Right lobe of liver (tissue), 6 donors: ENCODE measurements around the gene POLE. TPM values are rescaled to one million over a fixed set of nuclear protein-coding genes. Genes with fewer than 3 reads are reported as not detected.

Source experiments
- ATAC-seq, 4 donors: fragments of 200-7000 bp; cut with Tn5 transposase; one replicate each; pipeline ENCODE4 v1.9.1; 2020; ENCODE audit warnings: mild to moderate bottlenecking in 4 of 4, moderate library complexity in 4 of 4
- DNase-seq, 3 donors: peaks; one replicate each; pipeline ENCODE4 v3.0.0-alpha.2; 2020
- H3K27ac ChIP-seq, 3 donors: fragments of 200-600 bp; one replicate each; pipeline ENCODE4 v1.8.0; 2022
- H3K27me3 ChIP-seq, 2 donors: fragments of 200-600 bp; one replicate each; pipeline ENCODE4 v1.8.0; 2022
- H3K36me3 ChIP-seq, 4 donors: fragments of 200-600 bp; sonication (generic) in 1 of 4; one replicate each; pipeline versions ENCODE4 v1.5.1 to v1.8.0; 2017 to 2022; ENCODE audit warnings: control low read depth in 1 of 4
- H3K4me1 ChIP-seq, 4 donors: fragments of 200-600 bp; sonication (generic) in 1 of 4; one replicate each; pipeline versions ENCODE4 v1.5.1 to v1.8.0; 2017 to 2022; ENCODE audit warnings: control low read depth in 1 of 4
- H3K4me3 ChIP-seq, 3 donors: fragments of 200-600 bp; one replicate each; pipeline ENCODE4 v1.8.0; 2022
- H3K9me3 ChIP-seq, 4 donors: fragments of 200-600 bp; sonication (generic) in 1 of 4; one replicate each; pipeline versions ENCODE4 v1.5.1 to v1.8.0; 2017 to 2022; ENCODE audit warnings: control low read depth in 1 of 4
- POLR2A ChIP-seq: fragments of 450-650 bp; IDR thresholded peaks from one replicate; pipeline ENCODE4 v1.6.1; 2017; ENCODE audit warnings: antibody characterized with exemption, mild to moderate bottlenecking
- WGBS: methylation state at CpG from one replicate; pipeline ENCODE4 v1.1.6; 2018; ENCODE audit warnings: low coverage, low lambda C conversion rate; ENCODE audit not compliant: insufficient coverage; ENCODE audit errors: missing lambda C conversion rate; 5-methylcytosine and 5-hydroxymethylcytosine counted together
- intact Hi-C, 2 donors: fragments of 100-400 bp; cut with DNase I; formaldehyde crosslinking; loops; one replicate each; pipeline versions ENCODE4 v1.11.2 to v1.14.1; 2022
- total RNA-seq, 6 experiments: library from RNA; depleted of rRNA in 2 of 6; stranded (reverse); fragments of >200 nt in 2 of 6; fragmentation: NEBNext Ultra II Directional in 3 of 6; extraction: Animal tissue kit (Norgen Biotek cat#: 25700) in 3 of 6; gene quantifications; one replicate each; pipeline versions ENCODE4 v1.1.0 to v1.2.4, GENCODE V29; 2016 to 2023
- TF ChIP-seq, protein P1 (sequence below), 4 donors: fragments of 200-600 bp in 3 of 4; fragments of 450-650 bp in 1 of 4; IDR thresholded peaks; one replicate each; pipeline versions ENCODE4 v1.5.1 to v1.8.0; 2016 to 2022; ENCODE audit warnings: antibody characterized with exemption in 4 of 4, mild to moderate bottlenecking in 2 of 4
- donor health status: DM: no; HTN: yes; CAD: no.
- donor health status: DM: no; HTN: no; CAD: no.
- donor health status: DM: no; HTN: no; CAD: no.
- donor health status: DM: no; HTN: yes; CAD: no.
- donor health status: DM: no; HTN: yes; CAD: no.

Gene POLE
- total RNA-seq, 6 experiments from 2014 or later, result 13.6 to 34.0 (median 22.7) TPM

DNA sequence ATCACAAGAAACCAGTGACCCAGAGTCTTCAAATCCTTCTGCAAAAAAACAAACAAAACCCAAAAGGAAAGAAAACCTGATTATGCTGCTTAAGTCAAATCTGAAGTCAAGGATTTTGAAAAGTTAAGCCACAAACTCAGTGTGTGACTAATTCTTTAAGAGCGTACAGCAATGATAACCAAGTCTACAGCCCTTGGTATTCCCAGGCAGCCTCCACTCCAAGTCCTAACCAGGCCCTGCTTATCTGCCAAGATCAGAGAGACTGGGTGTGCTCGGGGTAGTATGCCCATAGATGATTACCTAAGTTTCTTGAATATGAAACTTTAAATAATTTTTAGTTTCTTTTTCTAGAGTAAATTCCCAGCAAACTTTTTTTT, 36.6 kb upstream of the POLE start:
- Histone ChIP-seq H3K27ac (no peak overlapping the region), H3K36me3 (peaks cover 0 to 69% (median 16%) of the 10 kb centered on the region in 4 donors), H3K4me3 (no peak overlapping the region), H3K9me3 (no peaks in the 10 kb centered on the region), H3K4me1 (no peaks in the 10 kb centered on the region), H3K27me3 (no peaks in the 10 kb centered on the region)
- ATAC-seq, result no peak
- DNase-seq, result no peak
- intact Hi-C loops, result no loop called here
- 80% methylated on average over 2 of the region's 2 CpGs for WGBS
- TF ChIP-seq, protein P1, sequence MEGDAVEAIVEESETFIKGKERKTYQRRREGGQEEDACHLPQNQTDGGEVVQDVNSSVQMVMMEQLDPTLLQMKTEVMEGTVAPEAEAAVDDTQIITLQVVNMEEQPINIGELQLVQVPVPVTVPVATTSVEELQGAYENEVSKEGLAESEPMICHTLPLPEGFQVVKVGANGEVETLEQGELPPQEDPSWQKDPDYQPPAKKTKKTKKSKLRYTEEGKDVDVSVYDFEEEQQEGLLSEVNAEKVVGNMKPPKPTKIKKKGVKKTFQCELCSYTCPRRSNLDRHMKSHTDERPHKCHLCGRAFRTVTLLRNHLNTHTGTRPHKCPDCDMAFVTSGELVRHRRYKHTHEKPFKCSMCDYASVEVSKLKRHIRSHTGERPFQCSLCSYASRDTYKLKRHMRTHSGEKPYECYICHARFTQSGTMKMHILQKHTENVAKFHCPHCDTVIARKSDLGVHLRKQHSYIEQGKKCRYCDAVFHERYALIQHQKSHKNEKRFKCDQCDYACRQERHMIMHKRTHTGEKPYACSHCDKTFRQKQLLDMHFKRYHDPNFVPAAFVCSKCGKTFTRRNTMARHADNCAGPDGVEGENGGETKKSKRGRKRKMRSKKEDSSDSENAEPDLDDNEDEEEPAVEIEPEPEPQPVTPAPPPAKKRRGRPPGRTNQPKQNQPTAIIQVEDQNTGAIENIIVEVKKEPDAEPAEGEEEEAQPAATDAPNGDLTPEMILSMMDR (IDR thresholded peaks at IDR 0.05), result no peak
- TF ChIP-seq POLR2A, result no peak

- H3K4me1 ChIP-seq, result no peaks in the 10 kb centered on the region
- 90% methylated on average over 13 of the region's 30 CpGs for WGBS
- H3K27me3 ChIP-seq, result no peaks in the 10 kb centered on the region
- no peaks in the 10 kb centered on the region for H3K9me3 ChIP-seq
- TF ChIP-seq POLR2A, result no peak
- TF ChIP-seq, protein P1 (IDR thresholded peaks at IDR 0.05), result no peak
- no peak overlapping the region for H3K4me3 ChIP-seq
- no peak overlapping the region for H3K27ac ChIP-seq
- no peak for ATAC-seq
- intact Hi-C loops, result no loop called here
- no peak for DNase-seq
- peaks cover 0 to 68% (median 16%) of the 10 kb centered on the region in 4 donors for H3K36me3 ChIP-seq
Measured at GRCh38 chr12:132723015-132723763, 36.0 kb upstream of the POLE start.

- DNase-seq (no peak), ATAC-seq (no peak)
- Histone ChIP-seq H3K4me3 (no peak overlapping the region), H3K4me1 (no peaks in the 10 kb centered on the region), H3K9me3 (no peaks in the 10 kb centered on the region), H3K36me3 (peaks cover 0 to 62% (median 9%) of the 10 kb centered on the region in 4 donors), H3K27ac (no peak overlapping the region), H3K27me3 (no peaks in the 10 kb centered on the region)
- intact Hi-C loops, result no loop called here
- no peak for TF ChIP-seq POLR2A
- TF ChIP-seq, protein P1 (IDR thresholded peaks at IDR 0.05), result no peak
- 94% methylated on average over 11 of the region's 25 CpGs for WGBS
Measured at GRCh38 chr12:132720606-132721345, 33.6 kb upstream of the POLE start.

DNA sequence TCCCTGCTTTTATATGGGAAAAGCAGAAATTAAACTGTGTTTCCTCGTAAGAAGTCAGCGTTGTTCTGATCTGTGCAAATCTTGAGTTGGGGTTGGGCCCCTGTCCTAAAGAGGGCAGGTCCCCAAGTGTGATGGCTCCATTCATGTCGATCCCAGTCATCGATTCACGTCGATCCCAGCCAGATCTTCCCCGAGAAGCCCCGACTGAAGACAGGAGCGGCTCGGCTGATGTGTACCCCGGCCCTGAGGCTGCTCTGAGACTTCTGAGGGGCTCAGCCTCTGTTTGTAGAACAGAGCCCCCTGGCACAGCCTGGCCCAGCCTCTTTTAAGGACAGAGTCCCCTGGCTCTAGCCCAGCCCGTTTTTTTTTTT, 32.8 kb upstream of the POLE start:
- Histone ChIP-seq H3K4me1 (peaks cover 0 to 4% (median 0%) of the 10 kb centered on the region in 4 donors), H3K27me3 (no peaks in the 10 kb centered on the region), H3K27ac (no peak overlapping the region), H3K9me3 (no peaks in the 10 kb centered on the region), H3K4me3 (no peak overlapping the region), H3K36me3 (peaks cover 0 to 57% (median 9%) of the 10 kb centered on the region in 4 donors)
- ATAC-seq, result no peak
- TF ChIP-seq, protein P1 (IDR thresholded peaks at IDR 0.05), result no peak
- no peak for TF ChIP-seq POLR2A
- intact Hi-C loops, result no loop called here
- DNase-seq, result no peak
- WGBS, result 90% methylated on average over 7 of the region's 12 CpGs
